Colonic mucosa (tissue), 4 donors: Measurements from ENCODE around the gene SHLD1. TPM values are rescaled to one million over a fixed set of nuclear protein-coding genes. Genes with fewer than 3 reads are reported as not detected.

Source experiments
- DNase-seq: peaks from one replicate; pipeline ENCODE4 v3.0.0-alpha.2; 2020
- H3K27ac ChIP-seq: fragments of 200-600 bp; one replicate; pipeline ENCODE4 v1.8.0; 2021
- H3K27me3 ChIP-seq: fragments of 200-600 bp; one replicate; pipeline ENCODE4 v1.8.0; 2021
- H3K36me3 ChIP-seq: fragments of 200-600 bp; one replicate; pipeline ENCODE4 v1.8.0; 2021
- H3K4me1 ChIP-seq: fragments of 200-600 bp; one replicate; pipeline ENCODE4 v1.8.0; 2021; ENCODE audit warnings: mild to moderate bottlenecking
- H3K4me3 ChIP-seq: fragments of 200-600 bp; one replicate; pipeline ENCODE4 v1.8.0; 2021
- H3K9ac ChIP-seq, 2 donors: one replicate each; pipeline ENCODE4 v1.7.0; 2013; ENCODE audit warnings: control low read depth in 2 of 2, low read depth in 2 of 2, low read length in 2 of 2
- H3K9me3 ChIP-seq: fragments of 200-600 bp; one replicate; pipeline ENCODE4 v1.8.0; 2021
- intact Hi-C: fragments of 100-400 bp; cut with DNase I; formaldehyde crosslinking; loops from one replicate; pipeline ENCODE4 v1.14.1; 2022
- total RNA-seq, 2 donors: library from RNA; stranded (reverse); fragmentation: NEBNext Ultra II Directional in 1 of 2; extraction: Animal tissue kit (Norgen Biotek cat#: 25700) in 1 of 2; gene quantifications; one replicate each; pipeline ENCODE4 v1.2.1, GENCODE V29; 2021
- TF ChIP-seq, protein P1 (sequence below): fragments of 200-600 bp; IDR thresholded peaks from one replicate; pipeline ENCODE4 v1.8.0; 2022; ENCODE audit warnings: antibody characterized with exemption, mild to moderate bottlenecking
- donor health status: healthy.
- donor health status: DM: no; HTN: no; CAD: no.
- donor health status: DM: no; HTN: no; CAD: no.

Gene SHLD1
- total RNA-seq, 2 donors from 2014 or later: 4.0 to 9.1 TPM

DNA sequence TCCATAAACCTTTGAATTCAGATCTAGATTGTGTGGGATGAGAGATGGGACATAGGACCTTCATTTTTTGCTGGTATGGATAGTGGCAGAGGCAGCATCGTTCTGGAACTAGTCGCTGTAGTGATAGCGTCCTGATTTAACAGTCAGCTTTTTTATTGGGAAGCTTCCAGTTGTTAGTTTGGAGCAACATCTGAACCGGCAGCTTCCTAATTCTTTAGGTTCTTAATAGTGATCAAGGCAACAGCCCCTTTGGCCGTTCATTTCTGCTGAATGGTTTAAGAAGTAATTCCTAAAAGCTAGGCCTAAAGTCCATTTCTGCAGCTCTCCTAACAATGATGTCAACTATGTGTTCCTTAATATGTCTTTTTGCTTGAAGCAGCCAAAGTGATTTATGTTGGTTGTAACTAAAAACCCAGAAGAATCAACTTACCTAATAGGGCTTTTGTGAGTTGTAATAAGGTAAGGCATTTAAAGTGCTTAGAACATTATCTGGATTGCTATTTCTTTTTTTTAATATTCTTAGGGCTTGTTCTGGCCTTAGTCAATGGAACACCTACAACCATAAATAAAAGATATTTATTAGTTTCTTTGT is 90.3 kb downstream of the SHLD1 start:
- H3K4me3 ChIP-seq: no peak overlapping the region
- H3K27ac ChIP-seq: no peak overlapping the region
- TF ChIP-seq, protein P1, sequence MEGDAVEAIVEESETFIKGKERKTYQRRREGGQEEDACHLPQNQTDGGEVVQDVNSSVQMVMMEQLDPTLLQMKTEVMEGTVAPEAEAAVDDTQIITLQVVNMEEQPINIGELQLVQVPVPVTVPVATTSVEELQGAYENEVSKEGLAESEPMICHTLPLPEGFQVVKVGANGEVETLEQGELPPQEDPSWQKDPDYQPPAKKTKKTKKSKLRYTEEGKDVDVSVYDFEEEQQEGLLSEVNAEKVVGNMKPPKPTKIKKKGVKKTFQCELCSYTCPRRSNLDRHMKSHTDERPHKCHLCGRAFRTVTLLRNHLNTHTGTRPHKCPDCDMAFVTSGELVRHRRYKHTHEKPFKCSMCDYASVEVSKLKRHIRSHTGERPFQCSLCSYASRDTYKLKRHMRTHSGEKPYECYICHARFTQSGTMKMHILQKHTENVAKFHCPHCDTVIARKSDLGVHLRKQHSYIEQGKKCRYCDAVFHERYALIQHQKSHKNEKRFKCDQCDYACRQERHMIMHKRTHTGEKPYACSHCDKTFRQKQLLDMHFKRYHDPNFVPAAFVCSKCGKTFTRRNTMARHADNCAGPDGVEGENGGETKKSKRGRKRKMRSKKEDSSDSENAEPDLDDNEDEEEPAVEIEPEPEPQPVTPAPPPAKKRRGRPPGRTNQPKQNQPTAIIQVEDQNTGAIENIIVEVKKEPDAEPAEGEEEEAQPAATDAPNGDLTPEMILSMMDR: no peak
- H3K27me3 ChIP-seq: no peaks in the 10 kb centered on the region
- no peak overlapping the region for H3K9ac ChIP-seq
- intact Hi-C loops: no loop called here
- H3K36me3 ChIP-seq: no peaks in the 10 kb centered on the region
- no peaks in the 10 kb centered on the region for H3K9me3 ChIP-seq
- H3K4me1 ChIP-seq: no peaks in the 10 kb centered on the region
- DNase-seq: no peak

DNA sequence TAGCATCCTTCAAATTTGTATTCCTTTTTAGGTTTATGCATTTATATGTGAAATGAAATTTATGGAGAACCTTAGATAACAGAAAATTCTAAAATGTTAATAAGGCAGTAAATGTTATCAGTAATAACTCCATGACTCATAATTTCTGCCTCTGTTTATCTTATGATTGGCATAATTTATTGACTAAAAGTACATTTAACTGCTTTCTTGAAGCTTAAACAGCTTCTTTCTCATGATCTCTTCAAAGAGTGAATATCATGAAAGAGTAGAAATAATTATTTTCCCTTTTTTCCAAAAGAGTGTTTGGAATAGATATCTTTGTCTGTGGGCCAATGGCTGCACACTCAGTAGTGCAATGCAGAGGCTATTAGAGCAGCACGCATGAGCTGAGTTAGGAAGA is 91.3 kb downstream of the SHLD1 start:
- DNase-seq: no peak
- H3K9ac ChIP-seq: no peak overlapping the region
- TF ChIP-seq, protein P1: no peak
- H3K36me3 ChIP-seq: no peaks in the 10 kb centered on the region
- no peak overlapping the region for H3K4me3 ChIP-seq
- intact Hi-C loops: no loop called here
- no peaks in the 10 kb centered on the region for H3K4me1 ChIP-seq
- H3K27me3 ChIP-seq: no peaks in the 10 kb centered on the region
- no peak overlapping the region for H3K27ac ChIP-seq
- H3K9me3 ChIP-seq: no peaks in the 10 kb centered on the region

DNA sequence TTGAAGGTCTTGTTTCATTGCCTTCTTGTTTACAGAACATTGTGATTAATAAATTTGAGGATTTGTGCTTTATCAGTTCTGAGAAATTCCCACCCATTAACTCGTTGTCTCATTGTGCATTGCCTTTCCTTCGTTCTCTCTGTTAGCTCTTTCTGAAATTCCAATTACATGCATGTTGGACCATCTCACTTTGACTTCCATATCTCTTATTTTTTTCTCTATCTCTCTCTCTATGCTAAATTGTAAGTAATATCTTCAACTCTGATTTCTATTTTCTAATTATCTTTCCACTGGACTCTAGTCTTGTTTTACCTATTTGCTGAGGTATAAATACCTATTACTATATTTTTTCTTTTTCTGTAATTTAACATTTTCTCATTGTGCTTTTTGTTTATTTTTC is 92.3 kb downstream of the SHLD1 start:
- Histone ChIP-seq H3K4me3 (no peak overlapping the region), H3K27me3 (no peaks in the 10 kb centered on the region), H3K9me3 (no peaks in the 10 kb centered on the region), H3K27ac (no peak overlapping the region), H3K4me1 (no peaks in the 10 kb centered on the region), H3K9ac (no peak overlapping the region), H3K36me3 (no peaks in the 10 kb centered on the region)
- intact Hi-C loops: no loop called here
- DNase-seq: no peak
- TF ChIP-seq, protein P1: no peak

DNA sequence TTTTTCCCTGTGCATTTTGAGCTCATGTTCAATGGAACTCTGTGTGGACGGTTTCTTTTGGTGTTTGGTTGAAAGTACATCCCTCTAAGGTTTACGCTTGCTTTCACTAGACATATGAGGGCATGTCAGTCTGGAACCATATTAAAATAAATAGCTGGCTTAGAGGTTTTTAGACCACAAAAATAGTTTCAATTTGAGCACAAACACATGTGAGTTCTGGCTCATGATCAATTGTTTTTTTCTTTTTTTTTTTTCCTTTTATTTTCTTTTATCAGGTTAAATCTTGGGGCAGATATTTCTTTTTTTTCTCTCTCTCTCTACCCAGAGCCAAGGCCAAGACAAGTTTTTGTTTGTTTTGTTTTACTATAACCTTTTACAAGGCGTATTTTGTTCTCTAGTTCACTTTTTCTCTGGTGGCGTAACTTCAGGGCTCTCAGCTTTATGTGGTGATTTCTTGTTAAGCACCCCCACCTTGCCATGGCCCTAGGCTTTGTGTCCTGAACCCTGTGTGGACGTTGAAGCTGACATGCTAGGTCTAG is 92.9 kb downstream of the SHLD1 start:
- Histone ChIP-seq H3K27ac (no peak overlapping the region), H3K4me3 (no peak overlapping the region), H3K9ac (no peak overlapping the region), H3K9me3 (no peaks in the 10 kb centered on the region), H3K36me3 (no peaks in the 10 kb centered on the region), H3K27me3 (no peaks in the 10 kb centered on the region), H3K4me1 (no peaks in the 10 kb centered on the region)
- TF ChIP-seq, protein P1: no peak
- intact Hi-C loops: no loop called here
- no peak for DNase-seq

DNA sequence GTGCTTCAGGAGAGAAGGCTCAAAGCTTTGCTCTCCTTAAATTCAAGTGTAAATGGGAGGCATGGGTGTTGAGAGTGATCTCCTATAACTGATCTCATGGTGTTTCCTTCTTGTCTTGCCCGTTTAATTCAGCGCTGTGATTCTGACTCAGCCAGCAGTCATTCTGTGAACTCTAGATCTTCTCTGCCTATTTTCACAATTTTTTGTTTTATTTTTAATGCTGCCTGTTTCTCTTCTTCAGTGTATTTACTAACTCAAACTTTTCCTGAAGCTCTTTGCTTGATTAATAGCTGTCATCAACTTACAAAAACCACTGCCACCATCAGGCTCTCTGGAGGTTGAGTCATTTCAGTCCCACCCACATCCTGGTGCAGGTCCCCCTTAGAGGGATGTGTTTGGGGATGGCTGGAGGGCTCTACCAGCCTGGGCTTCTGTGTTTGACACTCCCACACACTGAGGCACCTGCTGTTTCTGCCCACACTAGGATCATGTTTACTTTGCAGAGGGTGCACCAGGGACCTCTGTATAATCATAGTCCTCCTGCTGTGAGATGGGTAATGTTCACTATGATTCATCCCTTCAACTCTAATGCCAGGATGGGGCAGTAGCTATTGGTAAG is 94.0 kb downstream of the SHLD1 start:
- DNase-seq: no peak
- H3K27me3 ChIP-seq: no peaks in the 10 kb centered on the region
- no peaks in the 10 kb centered on the region for H3K4me1 ChIP-seq
- intact Hi-C loops: no loop called here
- H3K36me3 ChIP-seq: no peaks in the 10 kb centered on the region
- TF ChIP-seq, protein P1: no peak
- H3K4me3 ChIP-seq: no peak overlapping the region
- no peak overlapping the region for H3K27ac ChIP-seq
- no peak overlapping the region for H3K9ac ChIP-seq
- H3K9me3 ChIP-seq: no peaks in the 10 kb centered on the region
